Fibroblast of skin of left biceps (primary cell): Measurements from ENCODE around the gene KRTAP4-1.
"Not testable (repeated sequence)": the region's sequence is repeated elsewhere in the genome, so short reads cannot be mapped to it uniquely, and the experiment has no call there.

Source experiments
- DNase-seq, 2 experiments: peaks; one replicate each; pipeline ENCODE4 v3.0.0-alpha.2; 2013; ENCODE audit warnings: low read depth in 2 of 2

Gene KRTAP4-1

DNA sequence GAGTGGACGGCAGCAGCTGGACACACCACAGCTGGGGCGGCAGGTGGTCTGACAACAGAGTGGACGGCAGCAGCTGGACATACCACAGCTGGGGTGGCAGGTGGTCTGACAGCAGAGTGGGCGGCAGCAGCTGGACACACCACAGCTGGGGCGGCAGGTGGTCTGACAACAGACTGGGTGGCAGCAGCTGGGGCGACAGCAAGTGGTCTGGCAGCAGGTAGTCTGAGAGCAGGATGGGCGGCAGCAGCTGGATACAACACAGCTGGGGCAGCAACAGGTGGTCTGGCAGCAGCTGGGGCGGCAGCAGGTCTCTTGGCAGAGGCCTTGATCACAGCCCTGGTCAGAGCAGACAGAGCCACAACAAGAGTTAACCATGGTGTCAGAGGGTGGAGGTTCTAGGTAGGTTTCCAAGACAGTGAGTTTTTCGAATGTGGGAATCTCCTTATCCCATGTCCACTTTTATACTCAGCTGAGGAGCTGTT is at the start of gene KRTAP4-1:
Gene KRTAP4-1, minus strand, starts transcription at position 432 of the 482 bp plus-strand sequence. Its CDS starts 57 bp downstream, at position 375.
- DNase-seq = no peak

DNA sequence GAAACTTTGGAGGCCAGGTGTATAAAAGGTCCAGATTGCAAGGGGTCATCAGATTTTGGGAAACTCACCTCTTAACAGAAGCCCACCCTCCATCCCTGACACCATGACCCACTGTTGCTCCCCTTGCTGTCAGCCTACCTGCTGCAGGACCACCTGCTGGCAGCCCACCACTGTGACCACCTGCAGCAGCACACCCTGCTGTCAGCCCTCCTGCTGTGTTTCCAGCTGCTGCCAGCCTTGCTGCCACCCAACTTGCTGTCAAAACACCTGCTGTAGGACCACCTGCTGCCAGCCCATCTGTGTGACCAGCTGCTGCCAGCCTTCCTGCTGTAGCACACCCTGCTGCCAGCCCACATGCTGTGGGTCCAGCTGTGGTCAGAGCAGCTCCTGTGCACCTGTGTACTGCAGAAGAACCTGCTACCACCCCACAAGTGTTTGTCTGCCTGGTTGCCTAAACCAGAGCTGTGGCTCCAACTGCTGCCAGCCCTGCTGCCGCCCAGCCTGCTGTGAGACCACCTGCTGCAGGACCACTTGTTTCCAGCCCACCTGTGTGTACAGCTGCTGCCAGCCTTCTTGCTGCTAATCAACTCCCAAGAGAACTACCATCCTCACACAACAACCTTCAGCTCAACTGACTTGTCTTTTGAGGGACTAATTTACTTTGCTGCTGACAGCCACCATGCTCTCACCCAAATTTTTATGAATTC is 47.8 kb upstream of the KRTAP4-1 start, which contains the start of gene KRTAP9-3:
Gene KRTAP9-3, plus strand, starts transcription at position 51 of the 707 bp plus-strand sequence. Its CDS starts 53 bp downstream, at position 104.
- not testable (repeated sequence) for DNase-seq

DNA sequence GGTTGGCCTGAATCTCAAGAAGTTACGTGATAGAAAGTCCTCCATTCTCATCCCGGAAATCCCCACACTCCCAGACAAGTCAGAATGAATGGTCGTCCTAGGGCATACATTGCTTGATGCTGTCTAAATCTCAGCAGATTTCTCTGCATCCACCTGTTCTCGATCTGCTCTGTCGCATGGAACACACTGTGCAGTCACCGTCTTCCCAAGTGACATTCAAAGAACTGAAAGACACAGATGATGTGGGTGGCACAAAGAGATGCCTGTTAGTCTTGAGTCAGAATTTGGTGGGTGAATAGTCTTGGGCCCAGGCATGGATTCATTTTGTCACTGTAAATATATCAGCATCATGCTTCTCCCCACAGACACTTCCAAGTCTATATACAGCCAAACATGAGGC is 47.0 kb upstream of the KRTAP4-1 start:
- DNase-seq = no peak

DNA sequence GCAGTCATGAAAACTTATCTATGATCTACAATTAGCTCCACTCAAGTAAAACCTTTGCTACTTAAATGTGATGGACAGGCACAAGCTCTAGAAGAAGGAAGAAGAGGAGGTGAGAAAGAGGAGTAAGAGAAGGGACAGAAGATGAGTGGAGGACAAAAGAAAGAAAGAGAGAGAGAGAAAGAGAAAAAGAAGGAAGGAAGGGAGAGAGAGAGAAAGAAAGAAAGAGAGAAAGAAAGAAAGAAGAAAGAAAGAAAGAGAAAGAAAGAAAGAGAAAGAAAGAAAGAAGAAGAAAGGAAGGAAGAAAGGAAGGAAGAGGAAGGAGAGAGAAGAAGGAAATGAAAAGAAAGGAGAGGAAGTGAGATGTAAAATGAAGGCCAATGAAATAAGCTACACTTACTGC is 45.4 kb upstream of the KRTAP4-1 start:
- no peak for DNase-seq

DNA sequence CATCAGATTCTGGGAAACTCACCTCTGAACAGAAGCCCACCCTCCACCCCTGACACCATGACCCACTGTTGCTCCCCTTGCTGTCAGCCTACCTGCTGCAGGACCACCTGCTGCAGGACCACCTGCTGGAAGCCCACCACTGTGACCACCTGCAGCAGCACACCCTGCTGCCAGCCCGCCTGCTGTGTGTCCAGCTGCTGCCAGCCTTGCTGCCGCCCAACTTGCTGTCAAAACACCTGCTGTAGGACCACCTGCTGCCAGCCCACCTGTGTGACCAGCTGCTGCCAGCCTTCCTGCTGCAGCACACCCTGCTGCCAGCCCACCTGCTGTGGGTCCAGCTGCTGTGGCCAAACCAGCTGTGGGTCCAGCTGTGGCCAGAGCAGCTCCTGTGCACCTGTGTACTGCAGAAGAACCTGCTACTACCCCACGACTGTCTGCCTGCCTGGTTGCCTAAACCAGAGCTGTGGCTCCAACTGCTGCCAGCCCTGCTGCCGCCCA is 41.9 kb upstream of the KRTAP4-1 start, which contains the start of gene KRTAP9-2:
Gene KRTAP9-2, plus strand, starts transcription at position 51 of the 498 bp plus-strand sequence. Its CDS starts 7 bp downstream, at position 58.
- not testable (repeated sequence) for DNase-seq

DNA sequence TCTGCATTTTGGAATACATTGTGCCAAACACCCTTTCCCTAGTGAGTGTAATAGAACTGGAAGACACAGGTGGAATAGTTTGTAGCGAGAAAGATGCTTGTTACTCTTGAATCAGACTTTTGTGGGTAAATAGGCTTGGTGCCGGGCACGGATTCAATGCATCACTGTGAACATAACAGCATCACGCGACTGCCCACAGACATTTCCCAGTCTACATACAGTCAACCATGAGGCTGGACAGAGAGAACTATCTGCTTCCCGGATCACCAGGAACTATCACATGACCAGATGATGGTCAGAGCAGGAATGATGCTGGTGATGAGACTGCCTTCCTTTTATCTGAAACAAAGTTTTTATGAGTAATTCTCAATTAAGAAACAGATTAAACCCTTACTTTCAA is 41.3 kb upstream of the KRTAP4-1 start:
- no peak for DNase-seq

DNA sequence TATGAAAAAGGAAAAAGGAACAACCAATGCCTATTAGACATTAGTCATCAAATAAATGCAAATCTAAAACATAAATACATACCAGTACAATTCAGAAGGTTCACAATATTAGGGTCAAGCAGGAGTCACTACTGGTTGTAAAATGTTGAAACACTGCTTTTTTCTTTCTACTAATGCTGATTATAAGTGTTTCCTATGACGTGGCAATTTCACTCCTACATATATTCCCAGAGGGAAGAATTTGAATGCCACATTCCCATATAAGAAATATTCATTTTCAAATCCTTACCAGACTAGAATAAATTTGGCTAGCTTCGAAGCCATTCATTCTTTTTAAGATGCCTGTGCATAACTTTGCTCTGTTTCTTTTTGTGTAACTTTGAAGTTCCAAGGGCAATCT is 39.1 kb upstream of the KRTAP4-1 start:
- DNase-seq = no peak

DNA sequence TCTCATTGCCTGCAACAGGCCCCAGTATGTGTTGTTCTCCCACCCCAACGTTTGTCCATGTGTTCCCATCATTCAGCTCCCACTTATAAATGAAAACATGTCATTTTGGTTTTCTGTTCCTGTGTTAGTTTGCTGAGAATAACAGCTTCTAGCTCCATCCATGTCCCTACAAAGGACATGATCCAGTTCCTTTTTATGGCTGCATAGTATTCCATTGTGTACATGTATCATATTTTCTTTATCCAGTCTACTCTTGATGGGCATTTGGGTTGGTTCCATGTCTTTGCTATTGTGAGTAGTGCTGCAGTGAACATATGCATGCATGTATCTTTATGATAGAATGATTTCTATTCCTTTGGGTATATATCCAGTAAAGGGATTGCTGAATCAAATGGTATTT is 31.0 kb upstream of the KRTAP4-1 start:
- no peak for DNase-seq

DNA sequence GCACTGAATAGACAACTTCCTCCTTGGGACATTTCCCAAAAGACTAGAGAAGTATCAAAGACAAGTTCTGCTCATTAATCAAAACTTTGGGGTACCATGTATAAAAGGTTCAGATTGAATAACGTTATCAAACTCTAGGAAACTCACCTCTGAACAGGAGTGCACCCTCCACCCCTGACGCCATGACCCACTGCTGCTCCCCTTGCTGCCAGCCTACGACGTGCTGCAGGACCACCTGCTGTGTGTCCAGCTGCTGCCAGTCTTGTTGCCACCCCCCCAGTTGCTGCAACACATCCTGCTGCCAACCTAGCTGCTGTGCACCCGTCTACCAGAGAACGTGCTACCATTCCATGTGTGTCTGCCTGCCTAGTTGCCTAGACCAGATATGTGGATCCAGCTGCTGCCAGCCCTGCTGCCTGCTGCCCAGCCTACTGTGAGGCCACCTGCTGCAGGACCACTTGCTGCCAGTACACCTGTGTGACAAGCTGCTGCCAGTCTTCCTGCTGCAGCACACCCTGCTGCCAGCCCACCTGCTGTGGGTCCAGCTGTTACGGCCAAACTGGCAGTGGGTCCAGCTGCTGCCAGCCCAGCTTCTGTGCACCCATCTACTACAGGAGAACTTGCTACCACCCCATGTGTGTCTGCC is 27.9 kb upstream of the KRTAP4-1 start:
- DNase-seq = no peak

DNA sequence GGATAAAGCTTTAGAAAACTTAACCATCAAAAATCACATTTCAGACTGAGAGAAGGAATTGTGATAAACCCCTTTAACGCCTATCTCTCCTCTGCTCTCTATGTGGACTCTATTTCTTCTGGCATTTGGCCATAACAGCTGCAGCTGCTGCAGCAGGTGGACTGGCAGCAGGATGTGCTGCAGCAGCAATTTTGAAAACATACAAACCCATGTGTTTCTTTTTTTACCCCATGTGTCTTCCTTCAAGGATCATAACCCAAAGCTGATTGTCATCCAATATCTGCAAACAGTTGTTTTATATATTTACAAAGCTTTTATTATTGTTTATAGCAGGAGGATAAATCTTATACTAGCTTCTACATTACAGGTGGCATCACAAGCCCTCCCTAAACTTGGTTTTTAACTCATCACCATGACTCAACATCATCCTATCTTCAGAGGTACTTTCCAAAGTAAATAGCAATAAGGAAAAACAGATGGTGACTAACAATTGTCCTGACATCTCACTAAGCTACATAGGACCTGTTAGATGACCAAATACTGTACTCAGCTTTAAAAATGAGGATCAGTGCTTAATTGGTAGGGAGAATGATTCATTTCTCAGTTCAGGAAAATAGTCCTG is 27.2 kb upstream of the KRTAP4-1 start:
- DNase-seq = no peak

DNA sequence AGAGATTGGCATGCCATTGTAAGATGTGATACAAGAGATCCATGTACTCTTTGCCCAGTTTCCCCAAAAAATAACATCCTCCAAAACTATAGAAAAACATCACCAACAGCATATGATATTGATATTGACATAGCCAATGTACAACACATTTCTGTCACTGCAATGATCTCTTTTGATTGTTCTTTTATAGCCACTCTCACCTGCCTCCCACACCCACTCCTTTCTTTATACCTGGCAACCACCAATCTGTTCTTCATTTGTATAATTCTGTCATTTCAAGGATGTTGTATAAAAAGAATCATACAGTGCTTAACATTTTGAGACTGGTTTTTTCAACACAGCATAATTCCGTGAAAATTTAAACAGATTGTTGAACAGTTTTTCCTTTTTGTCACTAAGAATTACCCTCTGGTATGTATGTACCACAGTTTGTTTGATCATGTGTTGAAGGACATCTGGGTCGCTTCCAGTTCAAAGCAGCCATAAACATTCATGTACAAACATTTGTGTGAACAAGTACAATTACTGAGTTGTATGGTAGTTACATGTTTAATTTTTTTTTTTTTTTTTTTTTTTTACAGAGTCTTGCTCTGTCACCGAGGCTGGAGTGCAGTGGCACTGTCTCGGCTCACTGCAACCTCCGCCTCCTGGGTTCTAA is 14.8 kb upstream of the KRTAP4-1 start:
- DNase-seq = no peak

DNA sequence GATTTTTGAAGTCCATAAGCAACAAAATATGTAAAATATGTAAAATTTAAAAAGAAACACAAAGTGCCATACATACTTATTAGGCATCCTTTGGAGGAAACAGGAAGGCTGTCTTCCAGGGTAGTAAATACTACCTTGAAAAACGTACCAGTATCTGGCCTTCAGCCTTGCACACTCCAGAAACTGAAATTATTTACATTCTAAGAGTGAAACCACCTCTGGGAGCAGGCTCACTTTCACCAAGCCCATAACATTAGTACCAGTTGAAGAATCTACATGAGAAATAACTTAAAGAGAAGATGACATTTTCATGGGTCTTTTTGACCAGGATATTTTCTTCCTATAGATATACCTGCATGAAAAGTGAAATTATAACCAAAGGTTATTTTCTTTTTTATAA is 11.4 kb upstream of the KRTAP4-1 start:
- no peak for DNase-seq

DNA sequence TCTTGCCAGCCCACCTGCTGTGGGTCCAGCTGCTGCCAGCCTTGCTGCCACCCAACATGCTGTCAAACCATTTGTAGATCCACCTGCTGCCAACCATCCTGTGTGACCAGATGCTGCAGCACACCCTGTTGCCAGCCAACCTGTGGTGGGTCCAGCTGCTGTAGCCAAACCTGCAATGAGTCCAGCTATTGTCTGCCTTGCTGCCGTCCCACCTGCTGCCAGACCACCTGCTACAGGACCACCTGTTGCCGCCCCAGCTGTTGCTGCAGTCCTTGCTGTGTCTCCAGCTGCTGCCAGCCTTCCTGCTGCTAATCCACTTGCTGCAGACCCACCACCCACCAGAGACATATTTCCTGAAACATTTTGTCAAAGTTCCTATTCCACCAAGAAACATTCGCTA is 5.6 kb upstream of the KRTAP4-1 start:
- no peak for DNase-seq

DNA sequence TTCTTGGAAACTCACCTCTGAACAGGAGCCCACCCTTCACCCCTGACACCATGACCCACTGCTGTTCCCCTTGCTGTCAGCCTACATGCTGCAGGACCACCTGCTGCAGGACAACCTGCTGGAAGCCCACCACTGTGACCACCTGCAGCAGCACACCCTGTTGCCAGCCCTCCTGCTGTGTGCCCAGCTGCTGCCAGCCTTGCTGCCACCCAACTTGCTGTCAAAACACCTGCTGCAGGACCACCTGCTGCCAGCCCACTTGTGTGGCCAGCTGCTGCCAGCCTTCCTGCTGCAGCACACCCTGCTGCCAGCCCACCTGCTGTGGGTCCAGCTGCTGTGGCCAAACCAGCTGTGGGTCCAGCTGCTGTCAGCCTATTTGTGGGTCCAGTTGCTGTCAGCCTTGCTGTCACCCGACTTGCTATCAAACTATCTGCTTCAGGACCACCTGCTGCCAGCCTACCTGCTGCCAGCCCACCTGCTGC is 5.2 kb upstream of the KRTAP4-1 start, which contains the start of gene KRTAP9-1:
Gene KRTAP9-1, plus strand, starts transcription at position 51 of the 482 bp plus-strand sequence. Its CDS starts 0 bp downstream, at position 51.
- DNase-seq = not testable (repeated sequence)

DNA sequence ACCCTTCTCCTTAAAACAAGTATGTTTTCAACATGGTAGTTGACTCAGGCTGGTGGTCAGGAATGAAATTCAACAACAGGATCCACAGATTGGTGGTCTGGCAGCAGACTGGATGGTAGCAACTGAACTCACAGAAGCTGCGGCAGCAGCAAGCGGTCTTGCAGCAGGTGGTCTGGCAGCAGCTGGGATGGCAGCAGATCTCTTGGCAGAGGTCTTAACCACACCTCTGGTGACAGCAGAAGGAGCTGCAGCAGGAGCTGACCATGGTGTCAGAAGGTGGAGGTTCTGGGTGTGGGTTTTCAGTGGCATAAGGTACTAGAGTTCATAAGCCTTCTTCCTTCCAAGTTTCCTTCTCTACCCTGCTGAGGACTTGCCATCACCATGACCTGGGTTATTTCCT is 2.2 kb upstream of the KRTAP4-1 start:
- no peak for DNase-seq

DNA sequence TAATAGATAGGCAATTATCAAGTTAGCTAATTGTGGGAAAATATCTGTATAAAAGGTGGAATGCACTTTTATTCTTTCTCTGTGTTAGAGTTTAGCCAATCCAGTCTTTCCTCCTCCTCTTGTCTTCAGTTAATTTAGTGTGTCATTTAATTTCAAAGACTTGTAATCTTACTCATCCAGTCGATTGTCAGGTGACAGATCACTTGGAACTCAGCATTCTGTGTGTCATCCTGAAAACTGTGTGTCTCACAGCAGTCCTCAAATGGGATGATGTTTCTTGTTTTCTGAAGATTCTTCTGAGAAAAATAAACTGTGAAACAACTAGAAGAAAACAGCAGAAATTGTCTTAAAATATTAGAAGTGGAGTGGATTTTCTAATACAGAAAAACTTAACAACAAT is 290 bp upstream of the KRTAP4-1 start:
- no peak for DNase-seq

DNA sequence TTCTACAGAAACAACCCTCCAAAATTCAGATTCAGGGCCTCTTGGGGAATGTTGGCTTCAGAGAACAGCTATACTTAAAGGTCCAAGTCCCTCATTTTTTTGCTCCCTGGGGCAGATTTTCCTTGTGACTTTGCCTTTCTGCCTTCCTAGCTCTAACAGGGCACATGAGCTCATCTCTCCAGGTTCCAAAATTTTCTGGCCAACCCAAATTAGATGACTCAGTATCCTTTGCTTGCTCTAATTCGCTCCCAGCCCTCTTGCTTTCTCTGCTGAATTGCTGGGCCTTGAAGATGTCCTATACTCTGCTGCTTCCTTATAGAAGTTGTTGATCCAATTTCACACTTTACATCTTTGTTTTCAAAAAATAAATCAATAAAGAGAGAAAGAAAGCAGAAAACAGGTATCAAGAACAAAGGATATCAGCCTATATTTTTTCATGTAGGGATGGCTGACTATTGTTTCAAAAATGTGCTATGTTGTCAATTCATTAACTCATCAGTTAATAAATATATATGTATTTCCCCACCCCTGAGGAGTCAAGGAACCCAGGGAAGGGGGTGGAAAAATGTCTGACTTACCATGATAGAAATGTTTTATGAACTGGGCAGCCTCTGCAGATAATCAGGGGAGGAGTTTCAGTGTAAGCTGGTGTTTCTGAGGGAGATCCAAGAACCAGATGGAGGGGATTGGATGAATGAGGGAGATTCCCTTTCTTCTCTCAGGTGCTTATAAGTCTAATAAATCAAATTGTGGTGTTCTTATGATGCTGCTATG is 5.7 kb downstream of the KRTAP4-1 start:
- no peak for DNase-seq

DNA sequence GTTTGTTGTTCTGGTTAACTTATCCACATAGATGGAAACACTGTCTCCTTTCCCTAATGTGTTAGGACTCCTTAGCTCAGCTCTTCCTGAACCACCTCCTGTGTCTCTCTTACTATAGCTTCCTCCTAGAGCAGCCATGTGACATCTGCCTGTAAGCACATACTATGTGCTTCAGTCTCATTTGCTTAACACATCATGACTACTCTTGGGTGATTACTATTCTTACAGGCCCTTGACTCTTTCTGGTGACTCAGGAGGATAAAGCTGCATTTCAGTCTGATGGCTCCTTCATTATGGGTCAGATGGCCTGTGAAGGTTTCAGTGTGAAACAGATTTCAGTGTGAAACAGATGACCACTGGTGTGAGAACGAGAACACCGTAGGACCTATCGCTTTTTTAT is 6.4 kb downstream of the KRTAP4-1 start:
- DNase-seq = no peak

DNA sequence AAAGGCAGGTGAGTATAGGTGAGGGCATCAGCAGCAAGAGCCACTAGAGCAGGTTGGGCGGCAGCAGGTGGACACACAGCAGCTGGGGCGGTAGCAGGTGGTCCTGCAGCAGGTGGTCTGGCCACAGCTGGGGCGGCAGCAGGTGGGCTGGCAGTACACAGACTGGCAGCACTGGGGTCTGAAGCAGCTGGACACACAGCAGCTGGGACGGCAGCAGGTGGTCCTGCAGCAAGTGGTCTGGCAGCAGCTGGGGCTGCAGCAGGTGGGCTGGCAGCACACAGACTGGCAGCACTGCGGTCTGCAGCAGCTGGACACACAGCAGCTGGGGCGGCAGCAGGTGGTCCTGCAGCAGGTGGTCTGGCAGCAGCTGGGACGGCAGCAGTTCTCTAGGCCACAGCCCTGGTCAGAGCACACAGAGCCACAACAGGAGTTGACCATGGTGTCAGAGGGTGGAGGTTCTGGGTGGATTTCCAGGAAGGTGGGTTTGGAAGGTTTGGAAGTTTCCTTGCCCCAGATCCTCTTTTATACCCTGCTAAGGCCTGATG is 6.9 kb downstream of the KRTAP4-1 start, which contains the start of gene KRTAP4-2:
Gene KRTAP4-2, minus strand, starts transcription at position 495 of the 545 bp plus-strand sequence. Its CDS starts 57 bp downstream, at position 438.
- DNase-seq = no peak

DNA sequence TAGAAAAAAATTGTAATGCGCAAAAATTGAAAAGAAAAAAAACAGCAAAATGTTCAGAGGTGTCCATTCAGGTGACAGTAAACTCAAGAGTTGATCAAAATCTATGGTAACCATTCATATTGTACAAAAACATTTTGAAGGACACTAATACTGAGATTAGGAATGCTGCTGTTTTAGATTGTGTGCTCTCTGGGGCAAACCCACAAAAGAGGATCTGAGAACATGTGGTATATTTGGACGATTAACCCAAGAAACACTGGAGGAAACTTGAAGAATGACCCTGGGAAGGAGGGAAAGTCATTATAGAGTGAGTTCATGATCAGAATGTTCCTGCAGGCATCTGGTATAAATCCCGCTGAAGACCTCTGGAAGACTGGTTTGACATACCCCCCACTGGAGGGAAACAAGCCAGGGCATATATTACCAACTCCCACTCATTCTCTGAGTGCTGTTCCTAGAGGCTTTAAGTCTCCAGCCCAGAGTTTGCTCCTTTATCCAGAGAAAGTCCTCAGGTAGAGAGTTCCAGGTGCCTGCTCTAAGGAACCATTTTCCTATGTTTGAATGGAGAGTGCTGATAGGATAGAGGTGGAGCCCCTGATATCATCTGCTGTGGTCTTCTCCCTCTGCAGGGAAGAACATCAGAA is 7.8 kb downstream of the KRTAP4-1 start:
- no peak for DNase-seq
